ENCODE measurements around the gene BTBD9.
"Not testable (repeated sequence)": the region's sequence is repeated elsewhere in the genome, so short reads cannot be mapped to it uniquely, and the experiment has no call there.

Gene BTBD9

GRCh38 chr6:38347829-38348228 lies 291.9 kb downstream of the BTBD9 start:
- DNase-seq; ATAC-seq (replicated peaks); H3K27ac Mint-ChIP-seq; H3K9me3 Mint-ChIP-seq; H3K27me3 Mint-ChIP-seq; H3K36me3 Mint-ChIP-seq (ENCODE audit: insufficient read depth); H3K4me1 Mint-ChIP-seq (ENCODE audit: low read depth in 2 of 2); H3K4me3 Mint-ChIP-seq: not testable (repeated sequence)

GRCh38 chr6:38346291-38347079 lies 293.2 kb downstream of the BTBD9 start:
- peaks cover 4 to 5% of the 10 kb centered on the region in 2 donors for H3K4me1 Mint-ChIP-seq (ENCODE audit: low read depth in 2 of 2)
- ATAC-seq (replicated peaks) = no peak
- H3K4me3 Mint-ChIP-seq = no peak overlapping the region
- peaks cover 4% of the 10 kb centered on the region for H3K36me3 Mint-ChIP-seq (ENCODE audit: insufficient read depth)
- H3K9me3 Mint-ChIP-seq = no peaks in the 10 kb centered on the region
- DNase-seq = no peak
- peak overlapping the region in 1 of 2 donors; percentile 18 for H3K27ac Mint-ChIP-seq
- H3K27me3 Mint-ChIP-seq = no peaks in the 10 kb centered on the region

GRCh38 chr6:38345586-38345985 lies 294.1 kb downstream of the BTBD9 start:
- no peak for DNase-seq
- Mint-ChIP-seq H3K27me3 (no peaks in the 10 kb centered on the region), H3K36me3 (ENCODE audit: insufficient read depth) (peaks cover 4% of the 10 kb centered on the region), H3K4me1 (ENCODE audit: low read depth in 2 of 2) (peaks cover 4 to 5% of the 10 kb centered on the region in 2 donors), H3K27ac (no peak overlapping the region), H3K4me3 (no peak overlapping the region), H3K9me3 (no peaks in the 10 kb centered on the region)
- ATAC-seq (replicated peaks) = no peak

- no peak overlapping the region for H3K27ac Mint-ChIP-seq
- H3K9me3 Mint-ChIP-seq = no peaks in the 10 kb centered on the region
- peaks cover 9 to 23% of the 10 kb centered on the region in 2 donors for H3K4me1 Mint-ChIP-seq (ENCODE audit: low read depth in 2 of 2)
- H3K36me3 Mint-ChIP-seq (ENCODE audit: insufficient read depth) = peaks cover 4% of the 10 kb centered on the region
- no peak overlapping the region for H3K4me3 Mint-ChIP-seq
- no peak for ATAC-seq (replicated peaks)
- DNase-seq = no peak
- H3K27me3 Mint-ChIP-seq = no peaks in the 10 kb centered on the region
These were observed 298.2 kb downstream of the BTBD9 start for GRCh38 chr6:38341496-38341895.

- Mint-ChIP-seq H3K4me1 (ENCODE audit: low read depth in 2 of 2) (peaks cover 5 to 18% of the 10 kb centered on the region in 2 donors), H3K27ac (no peak overlapping the region), H3K36me3 (ENCODE audit: insufficient read depth) (peaks cover 4% of the 10 kb centered on the region), H3K27me3 (no peaks in the 10 kb centered on the region), H3K4me3 (no peak overlapping the region), H3K9me3 (no peaks in the 10 kb centered on the region)
- ATAC-seq (replicated peaks) (no peak), DNase-seq (no peak)
These were observed 299.8 kb downstream of the BTBD9 start for GRCh38 chr6:38339914-38340313.

- no peak for DNase-seq
- Mint-ChIP-seq H3K4me1 (ENCODE audit: low read depth in 2 of 2) (peaks cover 5 to 23% of the 10 kb centered on the region in 2 donors), H3K9me3 (peaks cover 3 to 10% of the 10 kb centered on the region in 2 donors), H3K27ac (peak overlapping the region in 1 of 2 donors; percentile 39), H3K4me3 (no peak overlapping the region), H3K27me3 (no peaks in the 10 kb centered on the region), H3K36me3 (ENCODE audit: insufficient read depth) (peaks cover 4% of the 10 kb centered on the region)
- no peak for ATAC-seq (replicated peaks)
These were observed 301.8 kb downstream of the BTBD9 start for GRCh38 chr6:38337819-38338465.

- H3K36me3 Mint-ChIP-seq (ENCODE audit: insufficient read depth) = no peaks in the 10 kb centered on the region
- DNase-seq (no peak), ATAC-seq (replicated peaks) (no peak)
- H3K27me3 Mint-ChIP-seq = no peaks in the 10 kb centered on the region
- H3K4me3 Mint-ChIP-seq = no peak overlapping the region
- no peak overlapping the region for H3K27ac Mint-ChIP-seq
- peaks cover 5 to 23% of the 10 kb centered on the region in 2 donors for H3K4me1 Mint-ChIP-seq (ENCODE audit: low read depth in 2 of 2)
- peaks cover 3 to 10% of the 10 kb centered on the region in 2 donors for H3K9me3 Mint-ChIP-seq
These were observed 302.8 kb downstream of the BTBD9 start for GRCh38 chr6:38336922-38337321.

- ATAC-seq (replicated peaks) (no peak), DNase-seq (no peak)
- Mint-ChIP-seq H3K9me3 (no peaks in the 10 kb centered on the region), H3K27me3 (no peaks in the 10 kb centered on the region), H3K27ac (no peak overlapping the region), H3K4me3 (no peak overlapping the region), H3K4me1 (ENCODE audit: low read depth in 2 of 2) (peaks cover 1 to 19% of the 10 kb centered on the region in 2 donors), H3K36me3 (ENCODE audit: insufficient read depth) (peaks cover 10% of the 10 kb centered on the region)
These were observed 312.9 kb downstream of the BTBD9 start for GRCh38 chr6:38326837-38327236.

- Mint-ChIP-seq H3K9me3 (no peaks in the 10 kb centered on the region), H3K27ac (no peak overlapping the region), H3K4me1 (ENCODE audit: low read depth in 2 of 2) (peaks cover 1 to 27% of the 10 kb centered on the region in 2 donors), H3K27me3 (no peaks in the 10 kb centered on the region), H3K36me3 (ENCODE audit: insufficient read depth) (peaks cover 9% of the 10 kb centered on the region), H3K4me3 (no peak overlapping the region)
- DNase-seq (no peak), ATAC-seq (replicated peaks) (no peak)
These were observed 316.5 kb downstream of the BTBD9 start for GRCh38 chr6:38323216-38323615.

- Mint-ChIP-seq H3K36me3 (ENCODE audit: insufficient read depth) (peaks cover 9% of the 10 kb centered on the region), H3K27me3 (no peaks in the 10 kb centered on the region), H3K9me3 (no peaks in the 10 kb centered on the region), H3K4me3 (no peak overlapping the region), H3K27ac (no peak overlapping the region), H3K4me1 (ENCODE audit: low read depth in 2 of 2) (peaks cover 1 to 24% of the 10 kb centered on the region in 2 donors)
- no peak for DNase-seq
- no peak for ATAC-seq (replicated peaks)
These were observed 317.6 kb downstream of the BTBD9 start for GRCh38 chr6:38322138-38322537.

- Mint-ChIP-seq H3K4me1 (ENCODE audit: low read depth in 2 of 2) (peaks cover 1 to 16% of the 10 kb centered on the region in 2 donors), H3K27ac (peak overlapping the region in 1 of 2 donors; percentile 16), H3K27me3 (no peaks in the 10 kb centered on the region), H3K9me3 (no peaks in the 10 kb centered on the region), H3K4me3 (no peak overlapping the region), H3K36me3 (ENCODE audit: insufficient read depth) (peaks cover 9% of the 10 kb centered on the region)
- DNase-seq = no peak
- no peak for ATAC-seq (replicated peaks)
These were observed 318.9 kb downstream of the BTBD9 start for GRCh38 chr6:38320843-38321242.

GRCh38 chr6:38320358-38320757 lies 319.4 kb downstream of the BTBD9 start:
- no peaks in the 10 kb centered on the region for H3K9me3 Mint-ChIP-seq
- no peak for ATAC-seq (replicated peaks)
- peaks cover 9% of the 10 kb centered on the region for H3K36me3 Mint-ChIP-seq (ENCODE audit: insufficient read depth)
- H3K27me3 Mint-ChIP-seq = no peaks in the 10 kb centered on the region
- H3K4me1 Mint-ChIP-seq (ENCODE audit: low read depth in 2 of 2) = peaks cover 1 to 14% of the 10 kb centered on the region in 2 donors
- H3K27ac Mint-ChIP-seq = peak overlapping the region in 1 of 2 donors; percentile 62
- DNase-seq = no peak
- H3K4me3 Mint-ChIP-seq = no peak overlapping the region

GRCh38 chr6:38319256-38320212 lies 320.2 kb downstream of the BTBD9 start:
- H3K27ac Mint-ChIP-seq = no peak overlapping the region
- no peaks in the 10 kb centered on the region for H3K9me3 Mint-ChIP-seq
- peaks cover 1 to 14% of the 10 kb centered on the region in 2 donors for H3K4me1 Mint-ChIP-seq (ENCODE audit: low read depth in 2 of 2)
- ATAC-seq (replicated peaks) (no peak), DNase-seq (no peak)
- no peak overlapping the region for H3K4me3 Mint-ChIP-seq
- H3K27me3 Mint-ChIP-seq = no peaks in the 10 kb centered on the region
- peaks cover 9% of the 10 kb centered on the region for H3K36me3 Mint-ChIP-seq (ENCODE audit: insufficient read depth)
